HG02798 (cell line): Measurements from ENCODE around the gene B4GALT2.

ENCODE experiments used
- ATAC-seq: cut with Tn5 transposase; IDR thresholded peaks from one replicate; pipeline ENCODE4 v1.9.1; 2021; ENCODE audit warnings: mild to moderate bottlenecking; ENCODE audit not compliant: unreplicated experiment, poor library complexity

B4GALT2 gene

GRCh38 chr1:44038876-44039657 is 60.1 kb downstream of the B4GALT2 start:
- no peak for ATAC-seq

- no peak for ATAC-seq
Observed at GRCh38 chr1:44040418-44040817, 61.4 kb downstream of the B4GALT2 start.
